ENCODE measurements around the gene PPP1R12B. TPM values are rescaled to one million over a fixed set of nuclear protein-coding genes. Genes with fewer than 3 reads are reported as not detected.

The PPP1R12B gene, protein sequence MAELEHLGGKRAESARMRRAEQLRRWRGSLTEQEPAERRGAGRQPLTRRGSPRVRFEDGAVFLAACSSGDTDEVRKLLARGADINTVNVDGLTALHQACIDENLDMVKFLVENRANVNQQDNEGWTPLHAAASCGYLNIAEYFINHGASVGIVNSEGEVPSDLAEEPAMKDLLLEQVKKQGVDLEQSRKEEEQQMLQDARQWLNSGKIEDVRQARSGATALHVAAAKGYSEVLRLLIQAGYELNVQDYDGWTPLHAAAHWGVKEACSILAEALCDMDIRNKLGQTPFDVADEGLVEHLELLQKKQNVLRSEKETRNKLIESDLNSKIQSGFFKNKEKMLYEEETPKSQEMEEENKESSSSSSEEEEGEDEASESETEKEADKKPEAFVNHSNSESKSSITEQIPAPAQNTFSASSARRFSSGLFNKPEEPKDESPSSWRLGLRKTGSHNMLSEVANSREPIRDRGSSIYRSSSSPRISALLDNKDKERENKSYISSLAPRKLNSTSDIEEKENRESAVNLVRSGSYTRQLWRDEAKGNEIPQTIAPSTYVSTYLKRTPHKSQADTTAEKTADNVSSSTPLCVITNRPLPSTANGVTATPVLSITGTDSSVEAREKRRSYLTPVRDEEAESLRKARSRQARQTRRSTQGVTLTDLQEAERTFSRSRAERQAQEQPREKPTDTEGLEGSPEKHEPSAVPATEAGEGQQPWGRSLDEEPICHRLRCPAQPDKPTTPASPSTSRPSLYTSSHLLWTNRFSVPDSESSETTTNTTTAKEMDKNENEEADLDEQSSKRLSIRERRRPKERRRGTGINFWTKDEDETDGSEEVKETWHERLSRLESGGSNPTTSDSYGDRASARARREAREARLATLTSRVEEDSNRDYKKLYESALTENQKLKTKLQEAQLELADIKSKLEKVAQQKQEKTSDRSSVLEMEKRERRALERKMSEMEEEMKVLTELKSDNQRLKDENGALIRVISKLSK
- total RNA-seq: 8.5 and 15.0 TPM in 2 replicates
- 8.1 and 12.3 TPM in 2 replicates for polyA plus RNA-seq

DNA sequence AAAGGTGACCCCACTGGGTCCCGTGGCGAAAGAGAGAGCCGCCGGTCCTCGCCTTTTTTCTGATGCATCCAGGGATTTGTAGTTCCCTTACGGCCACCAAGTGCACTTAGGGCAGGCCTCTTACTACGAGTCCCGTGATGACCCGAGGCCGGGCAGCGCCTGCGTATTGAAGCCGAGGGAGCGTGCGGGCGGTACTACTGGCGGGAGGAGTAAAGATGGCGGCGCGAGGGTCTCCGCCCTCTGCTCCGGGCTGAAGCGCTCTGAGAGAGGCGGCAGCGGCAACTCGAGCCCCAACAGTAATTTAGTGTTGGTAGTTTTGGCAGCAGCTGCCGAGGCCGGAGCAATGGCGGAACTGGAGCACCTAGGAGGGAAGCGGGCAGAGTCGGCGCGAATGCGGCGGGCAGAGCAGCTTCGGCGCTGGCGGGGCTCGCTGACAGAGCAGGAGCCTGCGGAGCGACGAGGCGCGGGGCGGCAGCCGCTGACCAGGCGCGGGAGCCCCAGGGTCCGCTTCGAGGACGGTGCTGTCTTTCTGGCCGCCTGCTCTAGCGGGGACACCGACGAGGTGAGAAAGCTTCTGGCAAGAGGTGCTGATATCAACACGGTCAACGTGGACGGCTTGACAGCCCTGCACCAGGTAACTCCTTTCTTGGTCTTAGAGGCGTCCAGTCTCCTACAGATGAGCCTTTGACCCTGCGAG lies at the start of gene PPP1R12B:
PPP1R12B (plus strand) TSS at position 191 of the 697 bp plus-strand sequence; CDS start at position 344, 153 bp downstream.
- H3K4me1 ChIP-seq (ENCODE audit: insufficient read depth): peaks cover 7% of the 10 kb centered on the region
- peak; percentile 99 for DNase-seq (ENCODE audit: low spot score)
- H3K36me3 ChIP-seq (replicated peaks; ENCODE audit: insufficient read depth, low read depth): no peaks in the 10 kb centered on the region
- H3K27ac ChIP-seq: peak within 1 kb of the TSS; percentile 81
- peak within 1 kb of the TSS; percentile 88 for H3K4me2 ChIP-seq
- H3K9me3 ChIP-seq (ENCODE audit: low read depth): no peaks in the 10 kb centered on the region
- peaks cover 47% of the 10 kb centered on the region for H3K79me2 ChIP-seq
- no peaks in the 10 kb centered on the region for H3K27me3 ChIP-seq
- WGBS (ENCODE audit: low lambda C conversion rate, missing lambda C conversion rate): under 1% methylated on average over 58 of the region's 60 CpGs
- H3K4me3 ChIP-seq: peak within 1 kb of the TSS; percentile 56
- peak within 1 kb of the TSS; percentile 70 for H2AFZ ChIP-seq
- no peak for TF ChIP-seq EZH2 (IDR thresholded peaks at IDR 0.05; ENCODE audit: borderline replicate concordance)
- no peak for TF ChIP-seq CTCF (IDR thresholded peaks at IDR 0.05; ENCODE audit: poor library complexity)
- TF ChIP-seq EZH2phosphoT487 (IDR thresholded peaks at IDR 0.05; ENCODE audit: low read depth, severe bottlenecking, unreplicated experiment): no peak
- H4K20me1 ChIP-seq (ENCODE audit: insufficient read depth, poor library complexity, severe bottlenecking): peaks cover 3% of the 10 kb centered on the region
- H3K9me2 ChIP-seq (replicated peaks; ENCODE audit: insufficient read depth): no peaks in the 10 kb centered on the region

GRCh38 chr1:202302166-202302565 lies 46.3 kb upstream of the PPP1R12B start:
- H3K4me2 ChIP-seq: no peak overlapping the region
- no peak for TF ChIP-seq EZH2 (IDR thresholded peaks at IDR 0.05; ENCODE audit: borderline replicate concordance)
- TF ChIP-seq CTCF (IDR thresholded peaks at IDR 0.05; ENCODE audit: poor library complexity): no peak
- TF ChIP-seq EZH2phosphoT487 (IDR thresholded peaks at IDR 0.05; ENCODE audit: low read depth, severe bottlenecking, unreplicated experiment): no peak
- DNase-seq (ENCODE audit: low spot score): no peak
- H3K4me1 ChIP-seq (ENCODE audit: insufficient read depth): no peaks in the 10 kb centered on the region
- no peak overlapping the region for H3K4me3 ChIP-seq
- H3K9me2 ChIP-seq (replicated peaks; ENCODE audit: insufficient read depth): no peaks in the 10 kb centered on the region
- H4K20me1 ChIP-seq (ENCODE audit: insufficient read depth, poor library complexity, severe bottlenecking): no peaks in the 10 kb centered on the region
- no peaks in the 10 kb centered on the region for H3K36me3 ChIP-seq (replicated peaks; ENCODE audit: insufficient read depth, low read depth)
- H3K27ac ChIP-seq: no peak overlapping the region
- H3K79me2 ChIP-seq: no peaks in the 10 kb centered on the region
- H2AFZ ChIP-seq: no peak overlapping the region
- no peaks in the 10 kb centered on the region for H3K27me3 ChIP-seq
- 96% methylated on average over 9 of the region's 9 CpGs for WGBS (ENCODE audit: low lambda C conversion rate, missing lambda C conversion rate)
- no peaks in the 10 kb centered on the region for H3K9me3 ChIP-seq (ENCODE audit: low read depth)

DNA sequence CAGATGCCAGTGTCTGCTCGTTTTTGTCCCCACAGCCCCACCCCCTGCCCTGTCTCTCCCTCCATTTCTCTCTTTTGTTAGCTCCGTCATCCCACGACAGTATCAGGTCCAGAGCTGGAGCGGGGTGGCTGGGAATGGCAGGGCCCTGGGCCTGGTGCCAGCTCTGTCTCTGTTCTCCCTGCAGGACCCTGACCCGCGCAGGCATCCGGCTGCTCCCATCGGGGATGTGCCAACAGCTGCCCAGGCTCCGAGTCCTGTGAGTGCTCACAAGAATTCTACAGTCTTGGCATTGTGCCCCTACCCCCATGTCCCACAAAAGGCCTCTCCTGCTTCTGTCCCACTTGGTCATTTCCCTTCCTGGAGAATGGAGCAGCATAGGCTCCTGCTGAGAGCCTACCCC lies 44.1 kb upstream of the PPP1R12B start:
- DNase-seq (ENCODE audit: low spot score): no peak

More for the DNA sequence above, 44.1 kb upstream of the PPP1R12B start:
- Histone ChIP-seq H3K36me3 (replicated peaks; ENCODE audit: insufficient read depth, low read depth) (no peaks in the 10 kb centered on the region), H4K20me1 (ENCODE audit: insufficient read depth, poor library complexity, severe bottlenecking) (no peaks in the 10 kb centered on the region), H2AFZ (no peak overlapping the region), H3K4me2 (no peak overlapping the region), H3K4me3 (no peak overlapping the region), H3K9me2 (replicated peaks; ENCODE audit: insufficient read depth) (no peaks in the 10 kb centered on the region), H3K9me3 (ENCODE audit: low read depth) (no peaks in the 10 kb centered on the region), H3K79me2 (no peaks in the 10 kb centered on the region), H3K27ac (no peak overlapping the region), H3K27me3 (no peaks in the 10 kb centered on the region), H3K4me1 (ENCODE audit: insufficient read depth) (no peaks in the 10 kb centered on the region)
- TF ChIP-seq CTCF (IDR thresholded peaks at IDR 0.05; ENCODE audit: poor library complexity): no peak
- 96% methylated on average over 9 of the region's 9 CpGs for WGBS (ENCODE audit: low lambda C conversion rate, missing lambda C conversion rate)
